ENCODE data around the gene SSBP4.
"Not testable (repeated sequence)": the region's sequence is repeated elsewhere in the genome, so short reads cannot be mapped to it uniquely, and the experiment has no call there.

Gene SSBP4

DNA sequence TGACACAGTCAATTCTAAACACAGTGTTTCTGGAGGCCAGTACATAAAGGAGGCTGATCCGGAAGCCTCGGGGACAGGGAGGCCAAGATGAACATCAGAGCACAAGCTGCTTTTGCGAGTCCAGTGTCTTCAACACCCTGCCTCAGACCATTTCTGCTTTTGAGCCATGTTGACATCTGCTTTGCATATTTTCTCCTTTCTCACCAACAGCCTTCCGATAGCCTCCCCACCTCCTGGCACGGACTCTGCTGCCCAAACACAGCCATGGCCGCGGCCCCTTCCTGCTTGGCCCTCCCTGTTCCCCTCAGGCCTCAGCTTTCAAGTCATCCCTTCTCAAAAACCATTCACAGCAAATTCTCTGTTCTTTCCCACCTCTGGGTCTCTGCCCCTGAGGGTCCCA is 25.4 kb upstream of the SSBP4 start:
- Histone ChIP-seq H3K4me1 (ENCODE audit: control insufficient read depth, insufficient read depth, low read length) (peaks cover 4% of the 10 kb centered on the region), H3K9me3 (ENCODE audit: control insufficient read depth, low read length) (no peaks in the 10 kb centered on the region), H3K27me3 (ENCODE audit: control insufficient read depth, insufficient read depth, low read length, poor library complexity, severe bottlenecking) (peaks cover 10% of the 10 kb centered on the region), H3K36me3 (ENCODE audit: control insufficient read depth, insufficient read depth, low read length) (no peaks in the 10 kb centered on the region), H3K27ac (ENCODE audit: insufficient read depth, low read depth, low read length, poor library complexity, severe bottlenecking) (no peak overlapping the region), H3K4me3 (ENCODE audit: insufficient read depth, low read depth, low read length) (no peak overlapping the region)
- 91 to 94% methylated on average over 7 of the region's 7 CpGs for WGBS, 2 experiments

DNA sequence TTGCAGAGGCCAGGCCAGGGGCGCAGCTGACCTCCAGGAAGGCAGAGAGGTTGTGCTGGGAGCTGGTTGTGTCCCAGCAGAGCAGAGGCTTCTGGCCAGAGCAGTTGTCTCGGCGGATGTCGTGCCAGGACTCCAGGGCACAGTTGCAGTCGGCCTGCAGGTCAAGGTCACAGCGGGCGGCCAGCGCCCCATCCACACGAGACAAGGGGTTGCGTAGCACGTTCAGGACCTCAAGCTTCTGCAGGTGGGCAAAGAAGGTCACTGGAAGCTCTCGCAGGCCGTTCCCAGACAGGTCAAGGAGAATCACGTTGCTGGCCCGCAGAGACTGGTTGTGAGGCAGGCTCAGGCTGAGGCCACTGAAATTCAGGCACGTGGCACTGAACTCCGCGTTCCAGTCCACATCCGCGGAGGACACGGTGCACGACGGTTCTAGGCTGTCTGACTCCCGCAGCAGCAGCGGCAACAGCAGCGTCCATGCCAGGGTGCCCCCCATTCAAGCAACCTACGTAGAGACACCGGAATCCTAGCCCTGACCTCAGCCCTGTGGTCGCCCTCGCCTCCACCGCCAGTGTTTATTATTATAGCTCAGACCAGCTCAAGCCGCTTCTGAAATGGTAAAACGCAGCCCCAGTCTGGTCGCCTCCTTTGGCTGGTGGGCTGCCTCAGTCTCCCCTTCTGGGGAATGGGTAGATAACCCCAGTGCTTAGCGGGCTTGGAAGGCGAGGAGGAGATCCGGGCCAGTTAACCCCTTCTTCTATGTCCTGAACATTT is 22.5 kb upstream of the SSBP4 start:
- no peaks in the 10 kb centered on the region for H3K27me3 ChIP-seq (ENCODE audit: control insufficient read depth, insufficient read depth, low read length, poor library complexity, severe bottlenecking)
- no peaks in the 10 kb centered on the region for H3K36me3 ChIP-seq (ENCODE audit: control insufficient read depth, insufficient read depth, low read length)
- 85 to 86% methylated on average over 37 of the region's 37 CpGs for WGBS, 2 experiments
- no peak overlapping the region for H3K4me3 ChIP-seq (ENCODE audit: insufficient read depth, low read depth, low read length)
- H3K4me1 ChIP-seq (ENCODE audit: control insufficient read depth, insufficient read depth, low read length) = peaks cover 4% of the 10 kb centered on the region
- no peaks in the 10 kb centered on the region for H3K9me3 ChIP-seq (ENCODE audit: control insufficient read depth, low read length)
- H3K27ac ChIP-seq (ENCODE audit: insufficient read depth, low read depth, low read length, poor library complexity, severe bottlenecking) = no peak overlapping the region

- Histone ChIP-seq H3K4me3 (ENCODE audit: insufficient read depth, low read depth, low read length) (no peak within 1 kb of the TSS), H3K27ac (ENCODE audit: insufficient read depth, low read depth, low read length, poor library complexity, severe bottlenecking) (no peak within 1 kb of the TSS)
Measured at GRCh38 chr19:18397242-18398202, 21.7 kb upstream of the SSBP4 start, which contains the start of gene LRRC25. LRRC25 (minus strand) TSS chr19:18397622; CDS start chr19:18396963, 659 bp downstream.

GRCh38 chr19:18399008-18399407 is 20.2 kb upstream of the SSBP4 start:
- 91 to 93% methylated on average over 6 of the region's 6 CpGs for WGBS, 2 experiments

More at GRCh38 chr19:18397242-18398202, 21.7 kb upstream of the SSBP4 start, which contains the start of gene LRRC25:
- Histone ChIP-seq H3K4me1 (ENCODE audit: control insufficient read depth, insufficient read depth, low read length) (peaks cover 4% of the 10 kb centered on the region), H3K36me3 (ENCODE audit: control insufficient read depth, insufficient read depth, low read length) (no peaks in the 10 kb centered on the region), H3K27me3 (ENCODE audit: control insufficient read depth, insufficient read depth, low read length, poor library complexity, severe bottlenecking) (no peaks in the 10 kb centered on the region), H3K9me3 (ENCODE audit: control insufficient read depth, low read length) (no peaks in the 10 kb centered on the region)
- WGBS, 2 experiments = 49 to 51% methylated on average over 33 of the region's 33 CpGs

GRCh38 chr19:18401580-18402112 is 17.6 kb upstream of the SSBP4 start:
- peaks cover 4% of the 10 kb centered on the region for H3K4me1 ChIP-seq (ENCODE audit: control insufficient read depth, insufficient read depth, low read length)
- H3K27ac ChIP-seq (ENCODE audit: insufficient read depth, low read depth, low read length, poor library complexity, severe bottlenecking) = no peak overlapping the region
- no peak overlapping the region for H3K4me3 ChIP-seq (ENCODE audit: insufficient read depth, low read depth, low read length)
- no peaks in the 10 kb centered on the region for H3K9me3 ChIP-seq (ENCODE audit: control insufficient read depth, low read length)
- 67 to 70% methylated on average over 7 of the region's 7 CpGs for WGBS, 2 experiments
- no peaks in the 10 kb centered on the region for H3K27me3 ChIP-seq (ENCODE audit: control insufficient read depth, insufficient read depth, low read length, poor library complexity, severe bottlenecking)
- no peaks in the 10 kb centered on the region for H3K36me3 ChIP-seq (ENCODE audit: control insufficient read depth, insufficient read depth, low read length)

More at GRCh38 chr19:18399008-18399407, 20.2 kb upstream of the SSBP4 start:
- no peaks in the 10 kb centered on the region for H3K36me3 ChIP-seq (ENCODE audit: control insufficient read depth, insufficient read depth, low read length)
- no peak overlapping the region for H3K4me3 ChIP-seq (ENCODE audit: insufficient read depth, low read depth, low read length)
- no peaks in the 10 kb centered on the region for H3K9me3 ChIP-seq (ENCODE audit: control insufficient read depth, low read length)
- no peak overlapping the region for H3K27ac ChIP-seq (ENCODE audit: insufficient read depth, low read depth, low read length, poor library complexity, severe bottlenecking)
- peaks cover 4% of the 10 kb centered on the region for H3K4me1 ChIP-seq (ENCODE audit: control insufficient read depth, insufficient read depth, low read length)
- H3K27me3 ChIP-seq (ENCODE audit: control insufficient read depth, insufficient read depth, low read length, poor library complexity, severe bottlenecking) = no peaks in the 10 kb centered on the region

GRCh38 chr19:18402455-18403248 is 16.5 kb upstream of the SSBP4 start:
- H3K27me3 ChIP-seq (ENCODE audit: control insufficient read depth, insufficient read depth, low read length, poor library complexity, severe bottlenecking); H3K36me3 ChIP-seq (ENCODE audit: control insufficient read depth, insufficient read depth, low read length); H3K9me3 ChIP-seq (ENCODE audit: control insufficient read depth, low read length); H3K27ac ChIP-seq (ENCODE audit: insufficient read depth, low read depth, low read length, poor library complexity, severe bottlenecking); H3K4me3 ChIP-seq (ENCODE audit: insufficient read depth, low read depth, low read length); H3K4me1 ChIP-seq (ENCODE audit: control insufficient read depth, insufficient read depth, low read length): not testable (repeated sequence)
- 87 to 88% methylated on average over 17 to 18 of the region's 18 CpGs for WGBS, 2 experiments

DNA sequence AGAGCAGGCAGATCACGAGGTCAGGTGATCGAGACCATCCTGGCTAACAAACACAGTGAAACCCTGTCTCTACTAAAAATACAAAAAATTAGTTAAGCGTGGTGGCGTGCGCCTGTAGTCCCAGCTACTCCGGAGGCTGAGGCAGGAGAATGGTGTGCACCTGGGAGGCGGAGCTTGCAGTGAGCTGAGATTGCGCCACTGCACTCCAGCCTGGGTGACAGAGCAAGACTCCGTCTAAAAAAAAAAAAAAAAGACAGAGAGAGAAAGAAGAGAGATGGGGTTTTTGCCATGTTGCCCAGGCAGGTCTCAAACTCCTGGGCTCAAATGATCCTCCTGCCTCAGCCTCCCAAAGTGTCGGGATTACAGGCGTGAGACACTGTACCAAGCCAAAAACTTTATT is 13.4 kb upstream of the SSBP4 start:
- H3K4me3 ChIP-seq (ENCODE audit: insufficient read depth, low read depth, low read length); H3K27ac ChIP-seq (ENCODE audit: insufficient read depth, low read depth, low read length, poor library complexity, severe bottlenecking); H3K27me3 ChIP-seq (ENCODE audit: control insufficient read depth, insufficient read depth, low read length, poor library complexity, severe bottlenecking); H3K36me3 ChIP-seq (ENCODE audit: control insufficient read depth, insufficient read depth, low read length); H3K9me3 ChIP-seq (ENCODE audit: control insufficient read depth, low read length); H3K4me1 ChIP-seq (ENCODE audit: control insufficient read depth, insufficient read depth, low read length): not testable (repeated sequence)
- 91% methylated on average over 11 of the region's 11 CpGs for WGBS, 2 experiments

- H3K4me3 ChIP-seq (ENCODE audit: insufficient read depth, low read depth, low read length) = no peak overlapping the region
Measured at GRCh38 chr19:18406749-18407148, 12.4 kb upstream of the SSBP4 start.

GRCh38 chr19:18408053-18408476 is 11.1 kb upstream of the SSBP4 start:
- no peak overlapping the region for H3K27ac ChIP-seq (ENCODE audit: insufficient read depth, low read depth, low read length, poor library complexity, severe bottlenecking)
- H3K4me3 ChIP-seq (ENCODE audit: insufficient read depth, low read depth, low read length) = no peak overlapping the region
- H3K36me3 ChIP-seq (ENCODE audit: control insufficient read depth, insufficient read depth, low read length) = no peaks in the 10 kb centered on the region
- no peaks in the 10 kb centered on the region for H3K9me3 ChIP-seq (ENCODE audit: control insufficient read depth, low read length)
- H3K27me3 ChIP-seq (ENCODE audit: control insufficient read depth, insufficient read depth, low read length, poor library complexity, severe bottlenecking) = no peaks in the 10 kb centered on the region
- H3K4me1 ChIP-seq (ENCODE audit: control insufficient read depth, insufficient read depth, low read length) = no peaks in the 10 kb centered on the region
- 72 to 76% methylated on average over 10 of the region's 10 CpGs for WGBS, 2 experiments

More at GRCh38 chr19:18406749-18407148, 12.4 kb upstream of the SSBP4 start:
- Histone ChIP-seq H3K9me3 (ENCODE audit: control insufficient read depth, low read length) (no peaks in the 10 kb centered on the region), H3K4me1 (ENCODE audit: control insufficient read depth, insufficient read depth, low read length) (no peaks in the 10 kb centered on the region), H3K27me3 (ENCODE audit: control insufficient read depth, insufficient read depth, low read length, poor library complexity, severe bottlenecking) (no peaks in the 10 kb centered on the region), H3K36me3 (ENCODE audit: control insufficient read depth, insufficient read depth, low read length) (no peaks in the 10 kb centered on the region), H3K27ac (ENCODE audit: insufficient read depth, low read depth, low read length, poor library complexity, severe bottlenecking) (no peak overlapping the region)
- WGBS, 2 experiments = 94 to 95% methylated on average over 8 to 9 of the region's 9 CpGs

Data from ectodermal cell (in vitro differentiated cells).